Lung (tissue), 12 donors: ENCODE data around the gene KCNJ14. TPM values are rescaled to one million over a fixed set of nuclear protein-coding genes. Genes with fewer than 3 reads are reported as not detected.

ENCODE experiments used
- ATAC-seq: fragments of 200-7000 bp; cut with Tn5 transposase; one replicate; pipeline ENCODE4 v1.9.1; 2020; ENCODE audit warnings: moderate number of reproducible peaks; ENCODE audit not compliant: insufficient read depth, low FRiP score
- DNase-seq, 3 donors: peaks; one replicate each; pipeline ENCODE4 v3.0.0-alpha.2; 2013 to 2017
- H3K27ac ChIP-seq, 2 donors: one replicate each; pipeline ENCODE4 v1.5.1; 2013; ENCODE audit warnings: mild to moderate bottlenecking in 2 of 2, moderate library complexity in 2 of 2, control low read depth in 1 of 2, inconsistent platforms in 1 of 2, low read depth in 1 of 2, low read length in 1 of 2
- H3K27me3 ChIP-seq, 3 donors: one replicate each; pipeline ENCODE4 v1.5.1; 2013; ENCODE audit warnings: low read length in 2 of 3; ENCODE audit not compliant: control insufficient read depth in 3 of 3, insufficient read depth in 3 of 3
- H3K36me3 ChIP-seq, 4 donors: one replicate each; pipeline ENCODE4 v1.5.1; 2013; ENCODE audit warnings: low read length in 4 of 4, mild to moderate bottlenecking in 1 of 4, moderate library complexity in 1 of 4; ENCODE audit not compliant: control insufficient read depth in 4 of 4, insufficient read depth in 4 of 4
- H3K4me1 ChIP-seq, 5 donors: one replicate each; pipeline ENCODE4 v1.5.1; 2013; ENCODE audit warnings: low read length in 5 of 5, mild to moderate bottlenecking in 2 of 5, moderate library complexity in 1 of 5; ENCODE audit not compliant: control insufficient read depth in 5 of 5, insufficient read depth in 5 of 5
- H3K4me3 ChIP-seq: one replicate; pipeline ENCODE4 v1.5.1; 2013; ENCODE audit warnings: mild to moderate bottlenecking, control low read depth, moderate library complexity
- H3K9ac ChIP-seq, 2 donors: one replicate each; pipeline ENCODE4 v1.5.1; 2013; ENCODE audit warnings: low read length in 2 of 2, control low read depth in 1 of 2; ENCODE audit not compliant: insufficient read depth in 1 of 2
- H3K9me3 ChIP-seq, 4 donors: one replicate each; pipeline ENCODE4 v1.5.1; 2013; ENCODE audit warnings: low read length in 3 of 4, mild to moderate bottlenecking in 1 of 4, moderate library complexity in 1 of 4; ENCODE audit not compliant: control insufficient read depth in 4 of 4, insufficient read depth in 3 of 4
- CTCF ChIP-seq: IDR thresholded peaks from 2 replicates; pipeline ENCODE4 v1.5.1; 2012; ENCODE audit warnings: mild to moderate bottlenecking; ENCODE audit errors: control extremely low read depth, extremely low read depth
- WGBS, 2 donors: extraction: QIAGEN DNeasy Blood & Tissue Kit; methylation state at CpG; one replicate each; pipeline ENCODE4 v1.1.7; 2013; 5-methylcytosine and 5-hydroxymethylcytosine counted together
- polyA plus RNA-seq, 2 donors: library from polyadenylated mRNA; stranded (reverse); fragments of 200-250 nt; gene quantifications; one replicate each; pipeline ENCODE4 v1.2.1, GENCODE V29; 2013
- total RNA-seq, 2 donors: library from RNA; depleted of rRNA in 1 of 2; stranded (reverse); fragments of >200 nt in 1 of 2; gene quantifications; one replicate each; pipeline ENCODE4 v1.2.1, GENCODE V29; 2014 to 2021
- donor health status: control.
- donor health status: control.
- donor health status: Bipolar disorder and iron deficiency.
- donor health status: healthy.
- donor health status: DM: yes; HTN: yes; CAD: no.

The KCNJ14 gene
- total and polyA plus RNA-seq, 4 donors, result 0.21 to 0.83 (median 0.59) TPM

GRCh38 chr19:48441360-48442050 lies 13.9 kb upstream of the KCNJ14 start:
- no peaks in the 10 kb centered on the region for H3K36me3 ChIP-seq
- WGBS, 2 donors, result 94 to 97% methylated on average over 20 of the region's 20 CpGs
- no peaks in the 10 kb centered on the region for H3K9me3 ChIP-seq
- DNase-seq (no peak), ATAC-seq (no peak)
- H3K27ac ChIP-seq, result no peak overlapping the region
- H3K9ac ChIP-seq, result no peak overlapping the region
- no peak overlapping the region for H3K4me3 ChIP-seq
- peaks cover 4 to 16% (median 11%) of the 10 kb centered on the region in 3 donors for H3K27me3 ChIP-seq
- H3K4me1 ChIP-seq, result peaks cover 0 to 17% (median 9%) of the 10 kb centered on the region in 5 donors
- TF ChIP-seq CTCF, result no peak

GRCh38 chr19:48442116-48443035 lies 13.0 kb upstream of the KCNJ14 start:
- 34 to 41% methylated on average over 44 to 94 of the region's 94 CpGs for WGBS, 2 donors
- Histone ChIP-seq H3K9me3 (no peaks in the 10 kb centered on the region), H3K27me3 (peaks cover 4 to 16% (median 11%) of the 10 kb centered on the region in 3 donors), H3K36me3 (peaks cover 0 to under 1% (median 0%) of the 10 kb centered on the region in 4 donors), H3K9ac (no peak overlapping the region), H3K4me1 (peaks cover 0 to 18% (median 9%) of the 10 kb centered on the region in 5 donors), H3K27ac (no peak overlapping the region), H3K4me3 (no peak overlapping the region)
- DNase-seq (peak in 1 of 3 donors; percentile 26), ATAC-seq (no peak)
- no peak for TF ChIP-seq CTCF

GRCh38 chr19:48443256-48443655 lies 12.1 kb upstream of the KCNJ14 start:
- Histone ChIP-seq H3K9ac (no peak overlapping the region), H3K27ac (no peak overlapping the region), H3K4me1 (peaks cover 0 to 18% (median 9%) of the 10 kb centered on the region in 5 donors), H3K36me3 (peaks cover 0 to 7% (median 4%) of the 10 kb centered on the region in 4 donors), H3K27me3 (peaks cover 4 to 16% (median 11%) of the 10 kb centered on the region in 3 donors), H3K9me3 (no peaks in the 10 kb centered on the region), H3K4me3 (no peak overlapping the region)
- 0 to 4% methylated on average over 14 to 60 of the region's 60 CpGs for WGBS, 2 donors
- DNase-seq (peak in 1 of 3 donors; percentile 26), ATAC-seq (no peak)
- TF ChIP-seq CTCF, result no peak
